Endothelial cell of umbilical vein (primary cell): ENCODE data around the gene MYH9. TPM values are rescaled to one million over a fixed set of nuclear protein-coding genes. Genes with fewer than 3 reads are reported as not detected.
A peak's percentile ranks its signal among the peaks of the same experiment; 100 is the strongest.

Source experiments
- BruUV-seq: library from RNA; stranded (reverse); fragments of 400-500 nt; replicated peaks from 2 replicates; lab custom pipeline; 2021; lab: Mats Ljungman, UMichigan
- CTCF ChIA-PET: fragments of 300-600, 350-600 bp; sonication (Branson Sonifier 250); formaldehyde crosslinking; loops from one replicate; lab custom pipeline; 2021; ENCODE audit warnings: antibody characterized with exemption, inconsistent platforms; lab: Charles Lee
- POLR2A ChIA-PET: fragments of 300-600, 350-600 bp; sonication (Branson Sonifier 250); formaldehyde crosslinking; loops from one replicate; lab custom pipeline; 2021; ENCODE audit warnings: antibody characterized with exemption, inconsistent platforms; lab: Charles Lee
- DNase-seq: peaks from one replicate; pipeline ENCODE4 v3.0.0-alpha.2; 2011; ENCODE audit warnings: low read depth, low spot score
- FAIRE-seq: peaks from 2 replicates; lab custom pipeline; 2011; peaks lifted over from hg19 to GRCh38; lab: Jason Lieb, UNC
- H2AFZ ChIP-seq: 2 replicates; pipeline ENCODE4 v1.6.0; 2012; ENCODE audit warnings: low read depth, low read length, control low read depth, inconsistent platforms
- H3K27ac ChIP-seq: 2 replicates; pipeline ENCODE4 v1.5.1; 2011; ENCODE audit warnings: low read depth, mild to moderate bottlenecking, control low read depth, low read length, moderate library complexity; ENCODE audit not compliant: insufficient read depth
- H3K27me3 ChIP-seq, 2 experiments: 2 replicates each; pipeline versions ENCODE4 v1.6.0 to v1.6.1; 2011; ENCODE audit warnings: low read length in 2 of 2, mixed read lengths in 1 of 2; ENCODE audit not compliant: control insufficient read depth in 2 of 2, insufficient read depth in 2 of 2
- H3K36me3 ChIP-seq, 2 experiments: 2 replicates in 1 of 2; 3 replicates in 1 of 2; pipeline ENCODE4 v1.5.1; 2011; ENCODE audit warnings: low read length in 2 of 2, mild to moderate bottlenecking in 1 of 2, moderate library complexity in 1 of 2; ENCODE audit not compliant: control insufficient read depth in 2 of 2, insufficient read depth in 2 of 2; ENCODE audit errors: extremely low read depth in 1 of 2
- H3K4me1 ChIP-seq: 3 replicates; pipeline ENCODE4 v1.5.1; 2011; ENCODE audit warnings: mild to moderate bottlenecking, low read length; ENCODE audit not compliant: control insufficient read depth, insufficient read depth; ENCODE audit errors: extremely low read depth
- H3K4me2 ChIP-seq: 2 replicates; pipeline ENCODE4 v1.6.1; 2011; ENCODE audit warnings: low read length, control low read depth, mixed read lengths; ENCODE audit not compliant: insufficient read depth
- H3K4me3 ChIP-seq, 3 experiments: fragments of 200-600 bp in 1 of 3; sonication (generic), shearing (Covaris generic) in 1 of 3; replicated peaks in 1 of 3; 2 replicates each; pipeline ENCODE4 v1.5.1; 2011 to 2016; ENCODE audit warnings: control low read depth in 3 of 3, low read length in 3 of 3, mild to moderate bottlenecking in 2 of 3, inconsistent platforms in 1 of 3, low read depth in 1 of 3, moderate library complexity in 1 of 3; ENCODE audit not compliant: insufficient read depth in 1 of 3
- H3K79me2 ChIP-seq: 2 replicates; pipeline ENCODE4 v1.6.0; 2012; ENCODE audit warnings: low read length, inconsistent platforms; ENCODE audit not compliant: control insufficient read depth, insufficient read depth
- H3K9ac ChIP-seq: replicated peaks from 2 replicates; pipeline ENCODE3; 2011; ENCODE audit warnings: low read length, control low read depth; ENCODE audit not compliant: insufficient read depth; ENCODE audit errors: extremely low read depth
- H3K9me1 ChIP-seq: replicated peaks from 3 replicates; pipeline ENCODE4 v1.6.0; 2011; ENCODE audit warnings: mild to moderate bottlenecking, low read length; ENCODE audit not compliant: control insufficient read depth, insufficient read depth; ENCODE audit errors: extremely low read depth
- H3K9me3 ChIP-seq: replicated peaks from 2 replicates; pipeline ENCODE4 v1.5.1; 2012; ENCODE audit warnings: low read length, inconsistent platforms; ENCODE audit not compliant: control insufficient read depth, insufficient read depth
- H4K20me1 ChIP-seq: replicated peaks from 2 replicates; pipeline ENCODE3; 2011; ENCODE audit warnings: mild to moderate bottlenecking, low read length; ENCODE audit not compliant: control insufficient read depth, insufficient read depth; ENCODE audit errors: extremely low read depth
- EZH2 ChIP-seq: IDR thresholded peaks from 2 replicates; pipeline ENCODE4 v1.6.1; 2012; ENCODE audit warnings: borderline replicate concordance, low read depth, mild to moderate bottlenecking, moderate library complexity, low read length, inconsistent platforms; ENCODE audit not compliant: severe bottlenecking
- MYC ChIP-seq: IDR thresholded peaks from one replicate; pipeline ENCODE4 v1.6.1; 2011; ENCODE audit warnings: mild to moderate bottlenecking, low read depth, low read length
- POLR2A ChIP-seq: IDR thresholded peaks from 2 replicates; pipeline ENCODE4 v1.6.1; 2012; ENCODE audit warnings: low read depth, mild to moderate bottlenecking, control low read depth, low read length
- POLR2AphosphoS5 ChIP-seq: IDR thresholded peaks from 2 replicates; pipeline ENCODE4 v1.6.1; 2012; ENCODE audit warnings: low read depth, mild to moderate bottlenecking, control low read depth, low read length, moderate library complexity; ENCODE audit not compliant: insufficient read depth
- dilution Hi-C: fragments of 300-500 bp; cut with MboI; formaldehyde crosslinking; loops from one replicate; pipeline ENCODE4 v1.15.0; 2019; ENCODE audit warnings: low sequenced_read_pairs; ENCODE audit not compliant: extremely low pct_ligation_motif_present
- intact Hi-C: fragments of 100-400 bp; cut with micrococcal nuclease; formaldehyde crosslinking; loops from one replicate; pipeline ENCODE4 v1.10.0; 2022
- polyA plus RNA-seq, 4 experiments: library from polyadenylated mRNA; depleted of rRNA in 3 of 4; stranded (reverse) in 3 of 4; unstranded in 1 of 4; fragments of >200 nt; gene quantifications; 2 replicates each; pipeline versions ENCODE4 v1.2.1 to v1.2.3, GENCODE V29; 2011 to 2012; ENCODE audit warnings: missing spikeins in 1 of 4
- total RNA-seq: library from RNA; stranded (reverse); gene quantifications from 2 replicates; pipeline ENCODE4 v1.2.3, GENCODE V29; 2021
- TF ChIP-seq, protein P1 (sequence below), 2 donors: IDR thresholded peaks; 1 replicate in 1 of 2; 2 replicates in 1 of 2; pipeline ENCODE4 v1.5.1; 2011; ENCODE audit warnings: low read length in 2 of 2, mild to moderate bottlenecking in 2 of 2, moderate library complexity in 2 of 2, control low read depth in 1 of 2, inconsistent platforms in 1 of 2, low read depth in 1 of 2; ENCODE audit not compliant: insufficient read depth in 1 of 2; ENCODE audit errors: extremely low read depth in 1 of 2

Gene MYH9
- total and polyA plus RNA-seq, 2 donors (not counting 3 experiments of a cell fraction or from before 2014, with no cell fraction given), result 188 to 1,413 TPM

DNA sequence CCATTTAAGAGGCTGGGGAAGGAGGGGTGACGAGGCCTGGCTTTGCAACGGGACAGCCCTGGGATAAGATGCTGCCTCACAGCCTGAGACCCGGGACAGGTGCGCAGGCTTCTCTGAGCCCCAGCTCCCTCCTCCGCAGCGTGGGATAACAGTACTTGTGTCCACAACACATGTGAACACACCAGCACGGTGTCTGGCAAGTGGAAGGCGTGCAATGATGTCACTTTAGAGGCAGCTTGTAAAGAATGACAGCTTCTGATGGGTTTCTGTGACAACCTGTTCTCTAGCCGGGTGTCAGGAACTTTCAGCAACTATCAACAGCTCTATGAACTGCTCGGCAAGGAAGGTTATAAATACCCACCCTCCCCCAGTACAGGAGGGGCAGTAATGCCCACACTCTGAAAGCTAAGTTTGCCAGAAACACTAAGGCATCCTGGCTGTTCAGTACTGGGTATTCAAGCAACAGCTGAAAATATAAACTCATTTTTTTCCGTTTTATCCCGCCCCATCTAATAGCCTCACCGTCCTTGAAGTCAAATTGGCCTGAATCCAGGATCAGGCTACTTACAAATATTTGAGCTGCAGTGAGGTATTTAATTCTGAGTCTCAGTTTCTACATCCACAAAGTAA, 59.7 kb downstream of the MYH9 start:
- Histone ChIP-seq H3K9me3 (no peaks in the 10 kb centered on the region), H4K20me1 (no peaks in the 10 kb centered on the region), H3K4me1 (peaks cover 97% of the 10 kb centered on the region), H3K27me3 (no peaks in the 10 kb centered on the region), H3K4me3 (no peak overlapping the region), H2AFZ (no peak overlapping the region), H3K9ac (peak overlapping the region; percentile 88), H3K27ac (peak overlapping the region; percentile 99), H3K79me2 (peaks cover 74% of the 10 kb centered on the region), H3K36me3 (peaks cover 31 to 46% of the 10 kb centered on the region in 2 experiments), H3K4me2 (no peak overlapping the region), H3K9me1 (no peaks in the 10 kb centered on the region)
- FAIRE-seq (peak; percentile 28), DNase-seq (peak; percentile 54)
- dilution Hi-C loops (no loop called here), intact Hi-C loops (no loop called here)
- ChIA-PET POLR2A (interaction anchor here (1.0 to 2.5 kb wide), 7 partner anchors 10 to 154 kb away, joined by 4 to 12 read pairs (median 5); partner anchors contain the start of gene MYH9), CTCF (interaction anchor here (1.0 to 5.3 kb wide), 5 partner anchors 26 to 158 kb away, joined by 4 to 33 read pairs (median 6); no protein-coding TSS in a partner anchor)
- no TSS peak for BruUV-seq
- TF ChIP-seq POLR2AphosphoS5 (peak; percentile 12), POLR2A (peak; percentile 17), EZH2 (no peak)

DNA sequence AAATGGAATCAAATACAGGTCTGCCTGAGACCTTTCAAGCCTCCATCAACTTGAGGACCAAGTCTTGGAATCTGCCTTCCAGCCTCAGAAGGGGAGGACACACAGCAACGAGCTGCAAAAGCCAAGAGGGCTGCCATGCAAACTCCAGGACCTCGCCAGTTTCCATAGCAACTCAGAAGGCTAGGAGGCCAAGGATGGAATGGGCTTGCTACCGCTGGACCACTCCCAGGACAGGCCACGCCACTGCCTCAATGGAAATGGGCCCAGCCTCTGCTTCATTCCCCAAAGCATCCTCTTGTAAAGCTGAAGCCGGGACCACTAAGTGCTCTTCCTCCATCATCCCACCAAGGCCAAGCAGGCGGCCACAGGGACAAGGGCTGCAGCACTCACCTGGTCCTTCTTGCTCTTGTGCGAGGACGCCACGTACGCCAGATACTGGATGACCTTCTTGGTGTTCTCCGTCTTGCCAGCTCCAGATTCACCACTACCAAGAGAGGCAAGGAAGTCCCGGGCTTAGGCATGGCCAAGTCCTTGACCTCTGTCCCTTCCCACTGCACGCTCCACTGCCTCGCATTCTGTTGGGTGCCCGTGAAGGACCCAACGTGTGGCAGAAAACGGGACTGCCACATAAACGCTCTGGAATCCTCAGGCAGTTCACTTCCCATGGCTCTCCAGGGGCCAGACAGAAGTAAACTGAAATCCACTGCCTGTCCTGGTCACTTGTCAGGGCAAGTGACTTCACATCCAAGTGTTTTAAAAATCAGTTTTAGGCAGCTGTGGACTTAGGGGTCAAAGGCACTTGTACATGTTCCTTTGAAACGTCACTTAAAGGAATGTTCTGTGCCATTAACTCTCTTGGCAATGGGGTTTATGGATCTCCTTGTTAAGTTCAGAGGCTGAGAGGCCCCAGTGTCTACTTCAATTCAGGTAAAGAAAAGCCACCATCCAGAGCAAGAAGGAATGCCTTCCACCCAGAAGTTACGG, 61.3 kb downstream of the MYH9 start:
- dilution Hi-C loops (no loop called here), intact Hi-C loops (no loop called here)
- Histone ChIP-seq H3K4me3 (no peak overlapping the region), H3K9me3 (no peaks in the 10 kb centered on the region), H4K20me1 (no peaks in the 10 kb centered on the region), H3K9me1 (no peaks in the 10 kb centered on the region), H3K36me3 (peaks cover 47 to 55% of the 10 kb centered on the region in 2 experiments), H3K27me3 (no peaks in the 10 kb centered on the region), H2AFZ (no peak overlapping the region), H3K79me2 (peaks cover 83% of the 10 kb centered on the region), H3K4me2 (no peak overlapping the region), H3K9ac (no peak overlapping the region), H3K4me1 (peaks cover 83% of the 10 kb centered on the region), H3K27ac (peak overlapping the region; percentile 99)
- FAIRE-seq, result no peak
- BruUV-seq, result no TSS peak
- DNase-seq, result no peak
- TF ChIP-seq POLR2AphosphoS5 (peak; percentile 46), POLR2A (peak; percentile 23), MYC (no peak)
- TF ChIP-seq, protein P1, sequence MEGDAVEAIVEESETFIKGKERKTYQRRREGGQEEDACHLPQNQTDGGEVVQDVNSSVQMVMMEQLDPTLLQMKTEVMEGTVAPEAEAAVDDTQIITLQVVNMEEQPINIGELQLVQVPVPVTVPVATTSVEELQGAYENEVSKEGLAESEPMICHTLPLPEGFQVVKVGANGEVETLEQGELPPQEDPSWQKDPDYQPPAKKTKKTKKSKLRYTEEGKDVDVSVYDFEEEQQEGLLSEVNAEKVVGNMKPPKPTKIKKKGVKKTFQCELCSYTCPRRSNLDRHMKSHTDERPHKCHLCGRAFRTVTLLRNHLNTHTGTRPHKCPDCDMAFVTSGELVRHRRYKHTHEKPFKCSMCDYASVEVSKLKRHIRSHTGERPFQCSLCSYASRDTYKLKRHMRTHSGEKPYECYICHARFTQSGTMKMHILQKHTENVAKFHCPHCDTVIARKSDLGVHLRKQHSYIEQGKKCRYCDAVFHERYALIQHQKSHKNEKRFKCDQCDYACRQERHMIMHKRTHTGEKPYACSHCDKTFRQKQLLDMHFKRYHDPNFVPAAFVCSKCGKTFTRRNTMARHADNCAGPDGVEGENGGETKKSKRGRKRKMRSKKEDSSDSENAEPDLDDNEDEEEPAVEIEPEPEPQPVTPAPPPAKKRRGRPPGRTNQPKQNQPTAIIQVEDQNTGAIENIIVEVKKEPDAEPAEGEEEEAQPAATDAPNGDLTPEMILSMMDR (IDR thresholded peaks at IDR 0.05; ENCODE audit: extremely low read depth in 1 of 2, insufficient read depth in 1 of 2, low read depth in 1 of 2, low read length in 2 of 2), result no peak
- ChIA-PET CTCF (interaction anchor here (5.3 kb wide), 1 partner anchor 144 kb away, joined by 33 read pairs; no protein-coding TSS in a partner anchor), POLR2A (no interaction called here)
